Fibroblast of skin of scalp (primary cell): ENCODE data around the gene NLGN1.

Experiments used
- DNase-seq: peaks from one replicate; pipeline ENCODE4 v3.0.0-alpha.2; 2013

NLGN1 gene

DNA sequence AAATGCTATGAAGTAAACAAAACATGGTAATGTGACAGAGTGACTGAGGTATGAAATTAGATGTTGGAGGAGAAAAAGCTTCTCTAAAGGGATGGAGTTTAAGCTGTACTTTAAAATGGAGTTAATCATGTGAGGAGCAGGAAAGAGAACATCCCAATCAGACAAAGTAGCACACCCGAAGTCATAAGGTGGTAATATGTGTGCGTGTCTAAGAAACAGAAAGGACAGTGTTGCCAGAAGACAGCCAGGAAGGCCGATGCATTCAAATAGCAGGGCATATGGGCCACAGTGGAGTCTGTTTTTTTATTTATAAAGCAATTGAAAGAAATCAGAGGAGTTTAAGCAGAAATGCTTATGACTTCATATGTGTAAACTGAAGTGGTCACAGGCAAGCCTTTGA, 376.3 kb downstream of the NLGN1 start:
- DNase-seq = no peak

DNA sequence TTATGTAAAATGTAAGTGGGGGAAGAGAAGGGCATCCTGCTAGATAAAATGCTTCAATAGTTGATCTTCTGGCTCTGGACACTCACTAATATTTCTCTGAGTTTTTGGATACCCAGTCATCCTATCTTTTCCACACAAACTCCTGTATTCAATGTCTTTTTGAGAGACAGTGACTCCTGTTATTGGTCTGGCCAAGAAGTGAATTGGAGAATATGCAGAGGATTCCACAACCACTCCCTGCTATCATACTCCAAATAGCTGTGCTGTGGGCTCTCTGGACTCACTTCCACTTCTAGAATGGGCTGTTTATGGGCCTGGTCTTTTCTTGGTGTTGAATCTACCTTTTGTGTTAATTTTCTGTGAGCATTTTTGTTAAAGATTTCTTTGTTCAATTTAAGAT, 376.8 kb downstream of the NLGN1 start:
- no peak for DNase-seq

DNA sequence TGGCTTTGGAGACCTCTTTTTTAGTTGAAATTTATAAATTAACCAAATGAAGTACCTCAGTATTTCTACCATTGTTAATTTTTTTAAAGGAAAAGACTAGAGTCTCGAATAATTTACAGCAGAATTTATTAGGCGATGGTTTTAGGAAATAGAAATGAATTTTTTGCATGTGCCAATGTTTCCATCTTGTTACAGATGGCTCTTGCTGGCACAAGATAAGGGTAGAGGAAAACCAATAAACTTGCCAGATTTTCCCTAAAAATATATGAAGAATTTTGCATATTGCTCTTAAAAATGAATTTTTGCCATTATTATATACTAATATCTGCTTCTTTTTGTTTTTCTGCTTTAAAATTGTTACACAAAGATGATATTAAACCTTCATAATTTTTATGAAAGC, 380.7 kb downstream of the NLGN1 start:
- no peak for DNase-seq

DNA sequence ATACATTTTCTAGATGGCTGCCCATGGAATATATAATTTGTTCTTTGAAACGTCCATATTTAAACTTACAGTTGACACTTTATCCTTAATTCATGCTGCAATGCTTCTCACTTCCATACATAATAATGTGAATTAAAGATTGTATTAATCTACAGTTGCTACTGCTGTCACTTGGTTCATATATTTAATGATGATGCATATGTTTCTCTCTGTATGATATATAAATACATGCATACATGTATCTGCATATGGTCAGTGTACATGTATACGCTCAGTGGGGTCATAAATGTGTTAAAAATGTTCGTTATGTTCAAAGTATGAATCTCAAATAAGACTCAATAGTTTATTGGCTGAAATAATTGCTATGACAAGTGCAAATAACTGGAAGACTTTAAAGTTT, 382.5 kb downstream of the NLGN1 start:
- no peak for DNase-seq

DNA sequence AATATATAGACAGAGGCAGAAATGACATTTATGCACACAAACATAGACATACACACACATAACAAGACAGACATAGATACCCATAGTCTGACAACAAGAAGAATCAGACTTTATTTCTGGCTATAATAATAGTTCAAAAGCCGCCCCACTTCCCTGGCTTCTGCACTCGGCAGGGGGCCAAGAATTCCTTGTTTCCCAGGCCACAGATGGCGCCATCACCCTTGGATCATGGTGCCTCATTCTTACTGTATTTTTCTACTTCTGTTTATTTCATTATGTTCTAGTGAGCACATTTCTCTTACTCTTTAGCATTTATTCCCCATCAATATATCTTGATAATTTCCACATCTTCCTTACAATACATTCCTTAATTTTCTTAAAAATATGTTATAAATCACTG, 387.5 kb downstream of the NLGN1 start:
- DNase-seq = peak; percentile 41

DNA sequence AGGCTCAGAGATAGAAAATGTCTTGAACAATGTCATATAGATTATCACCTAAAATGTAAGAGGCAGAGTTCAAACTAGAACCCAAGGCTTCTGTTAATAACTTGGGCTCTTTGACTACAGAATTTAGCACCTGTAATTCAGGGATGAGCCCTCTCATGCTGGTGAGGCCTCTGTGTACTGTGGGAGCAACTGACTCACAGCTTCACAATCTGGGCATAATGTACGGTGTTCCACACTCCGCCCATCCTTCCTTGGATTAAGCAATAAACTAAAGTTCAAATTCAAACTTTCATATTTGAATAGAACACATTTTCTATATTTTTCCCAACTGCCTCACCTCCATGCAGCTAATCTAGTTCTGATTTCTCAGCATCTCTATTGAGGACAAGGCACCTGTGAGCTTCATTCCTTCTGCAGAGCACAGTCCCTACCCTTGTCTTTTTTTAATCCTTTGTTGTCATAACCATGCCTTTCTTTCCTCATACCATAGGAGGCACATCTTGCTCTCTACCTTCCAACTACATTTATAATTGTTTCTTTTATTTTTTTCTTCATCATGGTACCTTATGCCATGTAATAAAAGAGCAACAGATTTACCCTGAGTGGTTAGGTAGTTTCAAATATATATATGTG, 392.1 kb downstream of the NLGN1 start:
- no peak for DNase-seq

DNA sequence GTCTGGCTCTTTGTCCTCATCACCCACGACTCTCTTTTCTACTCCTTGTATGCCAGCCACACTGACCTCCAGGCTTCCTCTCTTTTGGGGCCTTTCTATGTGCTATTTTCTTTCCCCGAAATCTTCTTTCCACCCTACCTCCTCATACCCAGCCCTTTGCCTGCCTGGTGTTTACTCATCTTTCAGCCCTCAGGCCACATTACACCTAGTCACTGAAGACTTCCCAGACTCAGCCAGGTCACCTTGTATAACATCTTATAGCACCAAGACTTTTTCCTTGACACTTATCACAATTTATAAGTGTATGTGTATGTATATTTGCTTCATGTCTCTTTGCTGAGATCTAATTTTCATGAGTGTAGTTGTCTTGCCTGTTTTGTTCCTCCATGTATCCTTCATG, 396.4 kb downstream of the NLGN1 start:
- DNase-seq = no peak

DNA sequence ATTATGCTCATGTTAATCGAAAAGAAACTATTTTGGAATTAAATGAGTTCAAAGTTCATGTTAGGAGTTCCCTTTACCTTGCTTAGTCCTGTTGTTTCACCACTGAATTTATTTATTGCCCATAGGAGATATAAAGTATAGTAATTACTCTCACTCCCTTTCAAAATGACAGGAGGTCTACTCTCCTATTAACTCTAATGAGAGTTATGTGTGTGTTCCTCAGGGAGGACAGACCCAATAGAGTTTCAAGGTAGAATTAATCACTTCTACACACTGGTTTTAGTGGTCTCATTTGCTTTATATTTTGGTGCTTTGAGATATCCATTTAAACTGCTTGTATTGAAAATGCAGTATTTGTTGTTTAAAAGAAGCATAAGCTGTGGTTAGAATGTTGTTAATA, 398.9 kb downstream of the NLGN1 start:
- DNase-seq = no peak

DNA sequence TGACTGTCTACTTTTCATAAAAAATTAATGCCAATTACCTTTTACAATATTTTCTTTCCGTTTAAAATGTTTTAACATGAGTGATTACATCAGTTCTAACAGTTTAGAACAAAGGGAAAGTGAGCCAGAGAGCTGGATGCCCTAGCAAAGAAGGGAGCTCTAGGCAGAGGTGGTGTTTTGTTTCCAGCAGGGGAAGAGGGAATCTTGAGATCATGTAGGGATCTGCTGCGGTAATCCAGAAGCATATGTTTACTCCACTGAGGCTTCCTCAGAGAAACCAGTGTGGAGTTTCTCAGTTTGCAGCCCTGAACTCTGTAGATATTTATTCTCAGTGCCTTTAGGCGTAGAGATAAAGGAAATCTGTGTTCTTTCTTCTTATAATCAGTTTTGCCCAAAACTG, 399.3 kb downstream of the NLGN1 start:
- no peak for DNase-seq

DNA sequence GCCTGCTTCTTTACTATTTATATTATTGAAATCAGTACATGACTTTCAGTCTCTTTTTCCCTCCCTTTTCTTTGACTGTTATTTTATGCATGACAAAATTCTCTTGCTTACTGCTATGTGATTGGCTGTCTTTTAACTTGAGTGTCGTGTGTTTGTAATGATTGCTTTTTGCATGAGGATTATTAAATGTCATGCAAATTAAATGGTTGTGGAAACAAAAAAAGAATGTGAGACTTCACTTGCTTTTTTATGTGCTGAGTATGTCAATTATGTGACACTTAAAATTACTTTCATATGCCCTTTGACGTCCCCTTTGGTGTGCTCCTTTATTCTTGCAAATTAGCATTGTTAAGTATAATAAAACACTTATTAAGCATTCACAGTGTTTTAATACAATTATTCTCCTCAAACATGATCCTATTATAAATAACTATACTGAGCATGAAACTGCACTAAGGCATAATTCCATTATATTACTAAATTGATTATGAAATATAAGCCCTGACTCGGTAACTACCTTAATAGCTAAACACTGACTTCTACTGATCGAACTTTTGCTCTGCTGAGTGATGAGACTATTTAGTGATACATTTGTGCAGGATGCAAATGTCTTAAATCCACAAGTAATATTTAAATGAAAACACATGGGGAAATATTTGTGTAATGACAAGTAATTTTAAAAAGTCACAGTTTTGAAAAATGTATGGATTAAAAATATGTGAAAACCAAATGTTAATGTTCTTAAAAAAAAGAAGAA, 401.7 kb downstream of the NLGN1 start:
- DNase-seq = peak; percentile 30

DNA sequence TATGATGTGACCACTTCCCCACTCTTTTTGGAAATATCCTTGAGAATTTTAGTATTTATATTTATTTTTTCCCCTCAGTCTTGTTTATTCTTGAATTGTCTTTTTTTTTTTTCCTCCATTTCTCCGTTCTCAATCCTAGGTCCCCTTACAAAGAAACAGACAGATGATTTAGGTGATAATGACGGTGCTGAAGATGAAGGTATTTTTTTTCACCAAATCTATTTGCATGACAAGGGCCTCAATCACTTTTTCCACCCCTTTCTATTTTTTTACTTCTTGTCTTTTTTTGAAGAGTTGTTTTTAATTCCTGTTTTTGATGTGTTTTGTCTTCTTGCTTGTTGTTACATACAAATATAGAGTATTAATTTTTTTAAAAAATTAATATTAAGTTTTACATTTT, 402.6 kb downstream of the NLGN1 start:
- no peak for DNase-seq

DNA sequence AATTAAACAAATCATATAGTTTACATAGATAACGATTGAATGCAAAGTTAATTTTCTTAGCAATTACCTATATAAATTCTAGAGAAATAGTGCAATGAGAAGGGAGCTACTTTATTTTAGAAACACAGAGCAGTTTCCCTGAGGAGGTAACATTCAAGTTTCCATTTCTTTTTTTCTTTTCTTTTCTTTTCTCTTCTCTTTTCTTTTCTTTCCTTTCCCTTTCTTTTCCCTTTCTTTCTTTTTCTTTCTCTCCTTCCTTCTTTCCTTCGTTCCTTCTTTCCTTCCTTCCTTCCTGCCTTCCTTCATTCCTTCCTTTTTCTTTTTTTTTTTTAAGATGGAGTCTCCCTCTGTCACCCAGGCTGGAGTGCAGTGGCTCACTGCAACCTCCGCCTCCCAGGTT, 417.3 kb downstream of the NLGN1 start:
- DNase-seq = no peak

DNA sequence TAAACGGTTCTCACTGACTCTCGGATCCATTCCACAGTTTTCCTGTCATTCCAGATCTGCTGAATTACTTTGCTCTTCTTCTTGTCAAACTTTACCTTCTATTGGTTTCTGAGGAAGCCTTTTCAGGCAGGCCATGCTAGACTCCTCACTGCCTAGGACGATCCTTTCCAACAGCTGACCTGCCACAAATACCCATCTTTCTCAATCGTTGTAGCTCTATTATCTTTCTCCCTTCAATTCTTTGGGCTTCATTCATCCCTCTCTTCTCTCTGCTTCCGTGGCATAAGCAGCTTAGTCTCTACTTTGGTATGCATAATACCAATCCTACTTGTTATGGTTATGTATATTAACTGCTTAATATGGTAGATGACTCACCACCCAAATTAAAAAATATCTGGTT, 421.8 kb downstream of the NLGN1 start:
- DNase-seq = peak; percentile 22

DNA sequence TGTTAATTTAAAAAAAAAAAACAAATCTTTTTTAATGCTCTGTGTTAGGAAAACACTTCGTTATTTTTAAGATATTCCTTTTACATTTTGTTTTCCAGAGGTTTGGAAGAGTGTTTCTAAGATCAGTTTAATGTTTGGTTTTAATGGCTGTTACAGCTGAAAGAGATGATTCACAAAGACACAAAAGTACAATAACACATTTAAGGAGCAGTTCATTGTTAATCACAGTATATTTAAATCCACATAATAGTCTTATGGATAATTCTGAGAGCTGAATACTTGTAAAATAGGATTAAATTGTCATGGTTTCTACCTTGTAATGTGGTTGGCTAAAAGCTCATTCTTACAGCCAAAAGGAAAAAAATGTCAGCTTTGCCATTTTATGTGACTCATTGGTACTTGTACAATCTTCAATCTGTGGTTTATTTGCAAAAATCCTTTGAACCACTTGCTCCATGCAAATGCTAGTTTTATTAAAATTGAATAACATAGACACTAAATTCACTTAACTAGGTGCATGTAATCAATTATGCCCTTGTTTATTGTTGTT, 426.4 kb downstream of the NLGN1 start:
- DNase-seq = peak; percentile 3

DNA sequence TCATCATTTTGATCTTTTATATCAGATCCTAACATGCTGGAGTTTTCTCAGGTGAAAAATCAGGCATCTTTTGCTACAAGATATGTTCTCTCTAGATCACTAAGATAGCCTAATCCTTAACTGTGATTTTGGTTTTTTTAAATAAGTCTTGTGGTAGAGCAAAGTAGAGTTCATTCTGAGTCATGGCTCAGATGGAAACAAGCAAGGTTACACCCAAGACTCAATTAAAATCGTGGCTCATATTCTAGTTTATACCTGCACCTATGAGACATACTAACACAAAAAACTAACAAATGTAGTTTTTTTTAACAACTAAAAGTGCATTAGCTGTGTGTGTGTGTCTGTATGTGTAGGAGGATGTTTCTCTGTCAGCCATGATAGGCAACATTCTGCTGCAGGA, 428.2 kb downstream of the NLGN1 start:
- DNase-seq = no peak

DNA sequence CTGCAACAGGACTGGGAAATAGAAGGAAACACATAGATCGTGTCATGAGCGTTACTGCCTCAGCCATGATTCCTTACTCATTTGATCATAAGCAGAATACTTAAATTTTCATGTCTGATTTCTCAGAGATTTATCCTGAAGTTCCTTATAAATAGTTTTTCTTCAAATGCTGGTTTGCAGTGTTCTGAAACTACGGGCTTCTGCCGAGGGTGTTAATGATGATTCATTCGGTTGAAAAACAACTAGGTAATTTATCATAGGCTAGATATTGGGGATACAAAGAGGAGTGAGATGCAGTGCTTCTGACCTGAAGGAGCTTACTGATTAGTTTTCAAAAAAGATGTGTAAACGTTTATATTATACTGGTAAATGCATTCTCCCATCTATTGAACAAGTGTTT, 428.9 kb downstream of the NLGN1 start:
- no peak for DNase-seq

DNA sequence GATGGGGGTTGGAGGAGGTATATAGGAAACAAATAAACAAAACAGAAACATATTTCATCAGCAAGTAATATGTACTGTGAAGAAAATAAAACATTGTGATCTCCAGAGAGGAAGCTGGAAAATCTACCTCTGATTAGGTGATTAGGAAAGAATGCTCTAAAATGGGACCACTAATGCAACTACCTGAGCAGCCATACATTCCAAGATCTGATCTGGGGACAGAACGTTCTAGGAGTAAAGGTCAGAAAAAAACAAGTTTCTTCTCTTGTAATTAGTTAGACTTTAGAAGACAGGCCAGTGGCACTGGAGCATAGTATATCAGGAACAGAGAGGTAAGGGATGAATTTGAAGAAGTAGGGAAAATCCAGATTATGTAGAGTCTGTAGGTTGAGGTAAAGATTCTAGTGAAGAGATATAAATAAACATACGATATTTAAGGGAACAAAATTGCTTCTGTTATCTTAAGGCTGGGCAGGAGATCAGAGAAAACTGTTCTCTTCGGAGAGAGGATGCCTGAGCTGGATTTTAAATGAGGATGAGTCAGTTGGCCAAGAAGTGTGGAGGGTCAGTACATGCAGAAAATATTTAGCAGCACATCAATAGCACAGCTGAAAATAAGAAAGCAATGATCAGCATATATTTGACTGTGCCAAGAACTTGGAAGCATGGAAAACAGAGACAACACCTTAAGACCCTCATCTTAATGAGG, 429.5 kb downstream of the NLGN1 start:
- DNase-seq = peak; percentile 8

DNA sequence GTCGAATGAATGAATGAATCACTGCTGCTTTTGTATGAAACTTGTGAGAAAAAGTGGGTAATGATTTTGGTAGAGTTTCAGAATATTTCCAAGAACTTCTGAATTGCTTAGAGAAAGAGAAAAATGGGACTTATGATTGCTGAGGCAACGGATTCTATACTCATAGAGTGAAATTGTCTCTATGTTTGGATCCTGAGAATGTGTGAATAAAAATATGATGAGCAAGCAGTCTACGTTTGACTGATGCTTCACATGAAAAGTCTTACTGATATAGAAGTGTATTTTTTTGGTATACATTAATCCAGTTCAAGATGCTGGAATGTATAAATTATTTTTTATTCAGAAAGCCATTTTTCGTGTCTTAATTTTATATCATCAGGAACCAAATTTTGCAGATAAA, 441.1 kb downstream of the NLGN1 start:
- no peak for DNase-seq

DNA sequence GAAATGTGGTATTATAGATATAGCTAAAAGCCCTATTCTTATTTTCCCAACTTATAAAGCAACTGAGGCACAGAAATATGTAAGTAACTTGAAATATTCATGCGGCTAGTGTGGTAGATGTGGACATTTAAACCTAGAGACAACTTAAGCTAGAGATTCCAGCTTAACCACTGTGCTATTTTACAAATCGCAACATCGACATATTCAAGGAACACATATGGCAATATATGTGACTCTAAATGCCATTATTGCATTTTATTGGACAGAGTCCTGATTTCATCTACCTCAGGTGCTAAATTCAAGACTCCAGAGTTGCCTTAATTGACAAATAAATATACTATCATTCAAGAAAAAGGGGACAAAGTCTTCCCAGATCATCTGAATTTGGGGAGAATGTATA, 442.3 kb downstream of the NLGN1 start:
- no peak for DNase-seq

DNA sequence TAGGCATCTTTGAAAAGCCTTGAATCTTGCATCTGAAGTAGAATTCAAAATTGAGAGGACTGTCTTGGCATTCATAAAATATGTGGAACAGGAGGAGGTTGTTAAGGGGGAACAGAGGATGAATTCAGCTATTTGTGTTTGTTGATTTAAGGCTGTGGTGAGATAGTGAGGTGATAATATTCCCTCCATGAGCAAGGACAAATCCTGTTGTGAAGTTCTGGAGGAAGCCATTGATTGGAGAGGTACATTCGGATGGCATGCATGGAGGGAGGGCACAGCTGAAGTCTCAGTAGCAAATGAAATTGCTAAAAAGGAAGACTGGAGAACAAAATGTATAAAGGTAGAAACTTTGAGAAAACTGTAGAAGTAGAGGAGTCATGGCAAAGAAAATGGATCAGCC, 443.8 kb downstream of the NLGN1 start:
- no peak for DNase-seq

DNA sequence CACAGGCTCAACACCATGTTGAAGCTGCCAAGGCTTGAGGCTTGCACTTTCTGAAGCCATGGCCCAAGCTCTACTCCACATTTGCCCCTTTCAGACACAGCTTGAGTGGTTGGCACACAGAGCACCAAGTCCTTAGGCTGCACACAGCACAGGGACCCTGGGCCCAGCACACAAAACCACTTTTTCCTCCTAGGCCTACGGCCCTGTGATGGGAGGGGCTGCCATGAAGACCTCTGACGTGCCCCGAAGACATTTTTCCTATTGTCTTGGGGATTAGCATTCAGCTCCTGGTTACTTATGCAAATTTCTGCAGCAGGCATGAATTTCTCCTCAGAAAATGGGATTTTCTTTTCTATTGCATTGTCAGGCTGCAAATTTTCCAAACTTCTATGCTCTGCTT, 445.5 kb downstream of the NLGN1 start:
- DNase-seq = no peak

DNA sequence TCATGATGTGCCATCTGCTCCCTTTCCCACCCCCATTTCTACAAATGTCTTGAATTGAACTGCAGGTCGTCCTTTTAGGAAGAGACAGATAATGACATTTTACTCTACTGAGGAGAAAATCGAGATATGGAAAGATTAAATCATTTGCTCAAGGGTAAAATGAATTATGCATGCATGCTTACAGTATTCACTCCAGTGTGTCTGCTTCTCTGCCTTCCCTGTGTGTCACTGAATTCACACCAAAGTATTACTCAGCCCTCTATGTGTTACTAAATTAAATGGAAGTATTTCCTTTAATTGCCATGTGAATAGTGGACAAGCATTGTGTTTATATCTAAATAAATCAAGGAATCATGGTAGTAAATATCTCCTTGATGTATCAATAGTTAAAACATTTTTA, 449.0 kb downstream of the NLGN1 start:
- DNase-seq = no peak

DNA sequence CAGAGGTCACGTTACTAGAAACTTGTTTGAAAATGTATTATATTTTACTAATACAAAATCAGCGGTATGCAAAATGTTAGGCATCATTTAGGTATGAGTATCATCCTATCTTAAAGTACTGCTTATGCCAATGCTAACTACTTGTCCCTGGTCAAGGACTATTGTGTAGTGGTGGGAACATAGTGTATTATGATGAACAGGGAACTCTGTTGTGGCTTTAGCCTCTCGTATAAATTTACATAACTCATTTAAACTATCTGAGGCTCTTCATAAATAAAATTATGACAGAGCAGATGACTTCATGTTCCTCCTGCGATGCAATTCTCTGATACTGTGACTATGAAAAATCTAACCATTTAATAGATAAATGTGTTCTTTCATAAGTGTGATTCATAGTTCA, 451.9 kb downstream of the NLGN1 start:
- DNase-seq = no peak

DNA sequence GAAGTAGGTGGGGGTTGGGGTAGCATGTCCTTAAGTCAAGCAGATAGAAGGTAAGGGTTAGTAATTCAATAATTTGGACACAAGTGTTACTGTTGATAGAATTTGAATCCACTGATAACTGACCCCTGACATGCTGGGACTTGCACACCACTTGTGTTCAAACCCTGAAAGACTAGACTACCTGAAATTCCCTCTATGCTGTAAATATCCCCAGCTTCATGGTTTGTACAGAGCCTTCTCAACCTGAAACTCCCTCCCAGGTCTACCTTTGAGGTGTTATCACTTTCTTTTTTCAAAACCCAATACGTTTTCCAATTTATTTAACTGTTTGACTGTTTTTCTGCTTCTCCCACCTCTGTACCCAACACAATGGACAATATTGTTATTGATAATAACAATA, 459.6 kb downstream of the NLGN1 start:
- no peak for DNase-seq
